SK-N-MC (cell line): ENCODE data around the gene SPRR4.

ENCODE experiments used
- EZH2 ChIP-seq: fragments of 200-600 bp; sonication (generic); IDR thresholded peaks from one replicate; pipeline ENCODE4 v1.6.1; 2017; ENCODE audit warnings: antibody characterized with exemption
- FOXP2 ChIP-seq: optimal IDR thresholded peaks from 2 replicates; pipeline ENCODE3; 2011; ENCODE audit warnings: mild to moderate bottlenecking, moderate library complexity; ENCODE audit not compliant: insufficient read depth; ENCODE audit errors: extremely low read length, control extremely low read depth
- POLR2AphosphoS5 ChIP-seq: IDR thresholded peaks from 2 replicates; pipeline ENCODE4 v1.6.1; 2012; ENCODE audit warnings: mild to moderate bottlenecking, low read depth, low read length, borderline replicate concordance

DNA sequence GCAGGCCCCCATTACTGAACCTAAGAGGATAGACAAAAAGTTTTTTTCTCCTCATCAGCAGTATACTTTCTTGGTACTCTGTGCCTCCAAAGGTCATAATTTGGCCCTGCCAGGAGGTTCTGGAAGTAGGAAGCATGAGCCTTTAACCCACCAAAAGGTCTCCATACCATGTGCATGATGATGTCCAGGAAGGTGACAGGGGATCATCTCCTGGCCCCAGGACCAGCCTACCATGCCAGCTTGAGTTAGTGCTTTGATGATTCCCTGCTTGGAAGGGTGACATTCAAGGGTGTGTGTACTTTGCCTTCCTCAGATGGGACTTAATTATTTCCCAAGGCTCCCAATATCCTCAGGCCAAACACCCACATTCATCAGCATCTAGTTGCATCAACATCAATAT lies 7.2 kb downstream of the SPRR4 start:
- TF ChIP-seq EZH2: no peak
- no peak for TF ChIP-seq POLR2AphosphoS5
- no peak for TF ChIP-seq FOXP2
